ENCODE data around the gene MTAP.

DNA sequence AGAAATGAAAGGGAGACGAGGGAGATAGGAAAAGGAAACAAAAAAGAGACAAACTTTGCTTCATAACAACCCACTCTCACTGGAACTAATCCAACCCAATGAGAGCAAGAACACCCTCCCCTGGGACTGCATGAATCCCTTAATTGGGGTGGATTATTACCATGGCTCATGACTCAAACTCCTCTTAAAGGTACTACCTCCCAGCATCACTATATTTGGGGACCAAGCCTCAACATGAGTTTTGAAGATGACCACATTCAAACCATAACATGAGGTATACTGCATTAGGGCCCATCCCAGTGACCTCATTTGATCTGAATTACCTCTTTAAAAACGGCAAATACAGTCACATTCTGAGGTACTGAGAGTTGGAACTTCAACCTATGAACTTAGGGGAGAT, 8.0 kb downstream of the MTAP start:
- TF ChIP-seq, protein P1, sequence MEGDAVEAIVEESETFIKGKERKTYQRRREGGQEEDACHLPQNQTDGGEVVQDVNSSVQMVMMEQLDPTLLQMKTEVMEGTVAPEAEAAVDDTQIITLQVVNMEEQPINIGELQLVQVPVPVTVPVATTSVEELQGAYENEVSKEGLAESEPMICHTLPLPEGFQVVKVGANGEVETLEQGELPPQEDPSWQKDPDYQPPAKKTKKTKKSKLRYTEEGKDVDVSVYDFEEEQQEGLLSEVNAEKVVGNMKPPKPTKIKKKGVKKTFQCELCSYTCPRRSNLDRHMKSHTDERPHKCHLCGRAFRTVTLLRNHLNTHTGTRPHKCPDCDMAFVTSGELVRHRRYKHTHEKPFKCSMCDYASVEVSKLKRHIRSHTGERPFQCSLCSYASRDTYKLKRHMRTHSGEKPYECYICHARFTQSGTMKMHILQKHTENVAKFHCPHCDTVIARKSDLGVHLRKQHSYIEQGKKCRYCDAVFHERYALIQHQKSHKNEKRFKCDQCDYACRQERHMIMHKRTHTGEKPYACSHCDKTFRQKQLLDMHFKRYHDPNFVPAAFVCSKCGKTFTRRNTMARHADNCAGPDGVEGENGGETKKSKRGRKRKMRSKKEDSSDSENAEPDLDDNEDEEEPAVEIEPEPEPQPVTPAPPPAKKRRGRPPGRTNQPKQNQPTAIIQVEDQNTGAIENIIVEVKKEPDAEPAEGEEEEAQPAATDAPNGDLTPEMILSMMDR (IDR thresholded peaks at IDR 0.05 in 8 of 11, conservative IDR thresholded peaks at IDR 0.05 in 3 of 11): no peak
- no peak for TF ChIP-seq POLR2A (IDR thresholded peaks at IDR 0.05)
